PC-3 (cell line): ENCODE results near the gene PCDHB11. TPM values are rescaled to one million over a fixed set of nuclear protein-coding genes. Genes with fewer than 3 reads are reported as not detected.
"Not testable (repeated sequence)": the region's sequence is repeated elsewhere in the genome, so short reads cannot be mapped to it uniquely, and the experiment has no call there.

Experiments
- ATAC-seq: fragments of 200-7000 bp; cut with Tn5 transposase; 2 replicates; pipeline ENCODE4 v1.9.1; 2020; ENCODE audit warnings: mild to moderate bottlenecking, moderate library complexity
- BruUV-seq: library from RNA; stranded (reverse); fragments of 400-500 nt; replicated peaks from 2 replicates; lab custom pipeline; 2021; lab: Mats Ljungman, UMichigan
- CTCF ChIA-PET: fragments of 300-600 bp; sonication (Branson Sonifier 250); formaldehyde crosslinking; loops from one replicate; lab custom pipeline; 2022; ENCODE audit warnings: antibody characterized with exemption; lab: Charles Lee
- POLR2A ChIA-PET: fragments of 300-600 bp; sonication (Branson Sonifier 250); formaldehyde crosslinking; loops from one replicate; lab custom pipeline; 2022; ENCODE audit warnings: antibody characterized with exemption; ENCODE audit not compliant: unreplicated experiment; lab: Charles Lee
- DNase-seq: peaks from one replicate; pipeline ENCODE4 v3.0.0-alpha.2; 2015
- H2AFZ ChIP-seq: fragments of 300-600 bp; sonication (generic); 2 replicates; pipeline ENCODE4 v1.6.0; 2016; ENCODE audit warnings: antibody characterized with exemption, low read length
- H3F3A ChIP-seq: fragments of 300-600 bp; sonication (generic); one replicate; pipeline ENCODE4 v1.6.0; 2017; ENCODE audit warnings: antibody characterized with exemption, low read length, control low read depth, mild to moderate bottlenecking; ENCODE audit not compliant: unreplicated experiment
- H3K27ac ChIP-seq: fragments of 300-600 bp; sonication (generic); 2 replicates; pipeline ENCODE4 v1.5.1; 2016; ENCODE audit warnings: mild to moderate bottlenecking, low read length
- H3K27me3 ChIP-seq: fragments of 300-600 bp; sonication (generic); 2 replicates; pipeline ENCODE4 v1.6.1; 2016; ENCODE audit warnings: low read length, mixed read lengths
- H3K36me3 ChIP-seq: fragments of 300-600 bp; sonication (generic); 2 replicates; pipeline ENCODE4 v1.6.1; 2016; ENCODE audit warnings: low read depth, mixed run types, low read length, mixed read lengths
- H3K4me1 ChIP-seq: fragments of 300-600 bp; sonication (generic); 2 replicates; pipeline ENCODE4 v1.5.1; 2016; ENCODE audit warnings: low read length; ENCODE audit not compliant: insufficient read depth
- H3K4me2 ChIP-seq: fragments of 300-600 bp; sonication (generic); 2 replicates; pipeline ENCODE4 v1.6.0; 2016; ENCODE audit warnings: low read length
- H3K4me3 ChIP-seq: fragments of 300-600 bp; sonication (generic); 2 replicates; pipeline ENCODE4 v1.5.1; 2016; ENCODE audit warnings: mild to moderate bottlenecking, low read length, mixed read lengths
- H3K79me2 ChIP-seq: fragments of 300-600 bp; sonication (generic); 2 replicates; pipeline ENCODE4 v1.6.1; 2017; ENCODE audit warnings: low read length, mixed read lengths
- H3K9ac ChIP-seq: fragments of 300-600 bp; sonication (generic); 2 replicates; pipeline ENCODE4 v1.6.0; 2016; ENCODE audit warnings: mild to moderate bottlenecking, low read length
- H3K9me2 ChIP-seq: fragments of 300-600 bp; sonication (generic); replicated peaks from 2 replicates; pipeline ENCODE4 v1.6.1; 2016; ENCODE audit warnings: mixed run types, low read length, mixed read lengths
- H3K9me3 ChIP-seq: fragments of 300-600 bp; sonication (generic); 2 replicates; pipeline ENCODE4 v1.6.1; 2016; ENCODE audit warnings: low read length, mixed read lengths
- H4K20me1 ChIP-seq: fragments of 300-600 bp; sonication (generic); 2 replicates; pipeline ENCODE4 v1.6.1; 2016; ENCODE audit warnings: low read length, mixed read lengths
- EZH2phosphoT487 ChIP-seq: fragments of 300-600 bp; sonication (generic); IDR thresholded peaks from 2 replicates; pipeline ENCODE4 v1.6.1; 2018; ENCODE audit warnings: mild to moderate bottlenecking, antibody characterized with exemption, low read length, borderline replicate concordance
- intact Hi-C: fragments of 100-400 bp; cut with micrococcal nuclease; formaldehyde crosslinking; loops from 2 replicates; pipeline ENCODE4 v1.9.0; 2023
- total RNA-seq: library from RNA; depleted of rRNA; stranded (reverse); fragments of >200 nt; gene quantifications from 2 replicates; pipeline ENCODE4 v1.2.3, GENCODE V29; 2014
- TF ChIP-seq, protein P1 (sequence below): fragments of 300-600 bp; sonication (generic); conservative IDR thresholded peaks from 2 replicates; pipeline ENCODE4 v1.5.1; 2017; ENCODE audit warnings: antibody characterized with exemption, low read depth, mild to moderate bottlenecking, low read length

Gene PCDHB11
- total RNA-seq, 1 experiment from 2014 or later = 0.40 TPM

DNA sequence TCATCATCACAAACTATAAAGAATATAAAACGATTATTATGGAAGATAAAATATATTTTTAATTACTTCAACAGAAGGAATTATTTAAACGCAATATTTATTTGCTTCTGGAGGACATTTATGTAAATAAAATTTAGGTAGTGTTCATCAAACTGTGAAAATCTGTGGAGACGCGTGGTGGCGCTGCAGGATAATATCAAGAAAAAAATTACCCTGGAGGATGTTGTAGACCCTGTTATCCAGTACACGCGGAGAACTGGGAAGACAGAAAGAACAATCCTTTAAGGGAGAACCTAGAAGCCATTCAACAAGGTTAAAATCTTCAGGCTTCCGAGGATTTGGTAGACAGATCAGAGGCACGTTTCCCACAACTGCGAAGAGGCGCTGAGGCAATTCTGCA lies 9.1 kb downstream of the PCDHB11 start, which contains the start of gene PCDHB12:
Gene PCDHB12, plus strand, starts transcription at position 242 of the 400 bp plus-strand sequence. CDS start 189 bp downstream, outside the sequence.
- H3K9ac ChIP-seq = no peak within 1 kb of the TSS
- no peaks in the 10 kb centered on the region for H3K27me3 ChIP-seq
- POLR2A ChIA-PET = no interaction called here
- no peak for ATAC-seq
- H3K9me3 ChIP-seq = no peaks in the 10 kb centered on the region
- no peaks in the 10 kb centered on the region for H3K4me1 ChIP-seq
- no peaks in the 10 kb centered on the region for H3K9me2 ChIP-seq
- TF ChIP-seq EZH2phosphoT487 = no peak
- TF ChIP-seq, protein P1, sequence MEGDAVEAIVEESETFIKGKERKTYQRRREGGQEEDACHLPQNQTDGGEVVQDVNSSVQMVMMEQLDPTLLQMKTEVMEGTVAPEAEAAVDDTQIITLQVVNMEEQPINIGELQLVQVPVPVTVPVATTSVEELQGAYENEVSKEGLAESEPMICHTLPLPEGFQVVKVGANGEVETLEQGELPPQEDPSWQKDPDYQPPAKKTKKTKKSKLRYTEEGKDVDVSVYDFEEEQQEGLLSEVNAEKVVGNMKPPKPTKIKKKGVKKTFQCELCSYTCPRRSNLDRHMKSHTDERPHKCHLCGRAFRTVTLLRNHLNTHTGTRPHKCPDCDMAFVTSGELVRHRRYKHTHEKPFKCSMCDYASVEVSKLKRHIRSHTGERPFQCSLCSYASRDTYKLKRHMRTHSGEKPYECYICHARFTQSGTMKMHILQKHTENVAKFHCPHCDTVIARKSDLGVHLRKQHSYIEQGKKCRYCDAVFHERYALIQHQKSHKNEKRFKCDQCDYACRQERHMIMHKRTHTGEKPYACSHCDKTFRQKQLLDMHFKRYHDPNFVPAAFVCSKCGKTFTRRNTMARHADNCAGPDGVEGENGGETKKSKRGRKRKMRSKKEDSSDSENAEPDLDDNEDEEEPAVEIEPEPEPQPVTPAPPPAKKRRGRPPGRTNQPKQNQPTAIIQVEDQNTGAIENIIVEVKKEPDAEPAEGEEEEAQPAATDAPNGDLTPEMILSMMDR = peak; percentile 28; the same call in 1 of the 2 replicates
- DNase-seq = peak; percentile 20
- no peak within 1 kb of the TSS for H3K4me3 ChIP-seq
- BruUV-seq = no TSS peak
- no peaks in the 10 kb centered on the region for H3K36me3 ChIP-seq
- intact Hi-C loops = no loop called here
- H4K20me1 ChIP-seq = no peaks in the 10 kb centered on the region
- no peak within 1 kb of the TSS for H3K4me2 ChIP-seq
- H3K27ac ChIP-seq = no peak within 1 kb of the TSS
- H3F3A ChIP-seq = no peaks in the 10 kb centered on the region
- peak within 1 kb of the TSS; percentile 42; the same call in 1 of the 2 replicates for H2AFZ ChIP-seq
- CTCF ChIA-PET = no interaction called here
- no peaks in the 10 kb centered on the region for H3K79me2 ChIP-seq

DNA sequence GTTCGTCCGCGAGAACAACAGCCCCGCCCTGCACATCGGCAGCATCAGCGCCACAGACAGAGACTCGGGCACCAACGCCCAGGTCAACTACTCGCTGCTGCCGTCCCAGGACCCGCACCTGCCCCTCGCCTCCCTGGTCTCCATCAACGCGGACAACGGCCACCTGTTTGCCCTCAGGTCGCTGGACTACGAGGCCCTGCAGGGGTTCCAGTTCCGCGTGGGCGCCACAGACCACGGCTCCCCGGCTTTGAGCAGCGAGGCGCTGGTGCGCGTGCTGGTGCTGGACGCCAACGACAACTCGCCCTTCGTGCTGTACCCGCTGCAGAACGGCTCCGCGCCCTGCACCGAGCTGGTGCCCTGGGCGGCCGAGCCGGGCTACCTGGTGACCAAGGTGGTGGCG lies 10.9 kb downstream of the PCDHB11 start:
- DNase-seq, H3F3A ChIP-seq, H3K36me3 ChIP-seq, H3K4me1 ChIP-seq, ATAC-seq, CTCF ChIA-PET, H3K9me3 ChIP-seq, BruUV-seq, H3K4me2 ChIP-seq, intact Hi-C loops, H3K79me2 ChIP-seq, H3K27me3 ChIP-seq, H3K4me3 ChIP-seq, H3K27ac ChIP-seq, H3K9ac ChIP-seq, H4K20me1 ChIP-seq, H2AFZ ChIP-seq, H3K9me2 ChIP-seq, POLR2A ChIA-PET: not testable (repeated sequence)

DNA sequence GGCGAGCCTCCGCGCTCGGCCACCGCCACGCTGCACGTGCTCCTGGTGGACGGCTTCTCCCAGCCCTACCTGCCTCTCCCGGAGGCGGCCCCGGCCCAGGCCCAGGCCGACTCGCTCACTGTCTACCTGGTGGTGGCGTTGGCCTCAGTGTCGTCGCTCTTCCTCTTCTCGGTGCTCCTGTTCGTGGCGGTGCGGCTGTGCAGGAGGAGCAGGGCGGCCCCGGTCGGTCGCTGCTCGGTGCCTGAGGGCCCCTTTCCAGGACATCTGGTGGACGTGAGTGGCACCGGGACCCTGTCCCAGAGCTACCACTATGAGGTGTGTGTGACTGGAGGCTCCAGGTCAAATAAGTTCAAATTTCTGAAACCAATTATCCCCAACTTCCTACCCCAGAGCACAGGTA lies 11.4 kb downstream of the PCDHB11 start:
- H2AFZ ChIP-seq, H3K27me3 ChIP-seq, H4K20me1 ChIP-seq, H3K4me1 ChIP-seq, intact Hi-C loops, H3K9ac ChIP-seq, DNase-seq, H3K9me2 ChIP-seq, POLR2A ChIA-PET, H3K9me3 ChIP-seq, ATAC-seq, H3K36me3 ChIP-seq, H3K4me2 ChIP-seq, BruUV-seq, CTCF ChIA-PET, H3K4me3 ChIP-seq, H3K79me2 ChIP-seq, H3K27ac ChIP-seq, H3F3A ChIP-seq: not testable (repeated sequence)

DNA sequence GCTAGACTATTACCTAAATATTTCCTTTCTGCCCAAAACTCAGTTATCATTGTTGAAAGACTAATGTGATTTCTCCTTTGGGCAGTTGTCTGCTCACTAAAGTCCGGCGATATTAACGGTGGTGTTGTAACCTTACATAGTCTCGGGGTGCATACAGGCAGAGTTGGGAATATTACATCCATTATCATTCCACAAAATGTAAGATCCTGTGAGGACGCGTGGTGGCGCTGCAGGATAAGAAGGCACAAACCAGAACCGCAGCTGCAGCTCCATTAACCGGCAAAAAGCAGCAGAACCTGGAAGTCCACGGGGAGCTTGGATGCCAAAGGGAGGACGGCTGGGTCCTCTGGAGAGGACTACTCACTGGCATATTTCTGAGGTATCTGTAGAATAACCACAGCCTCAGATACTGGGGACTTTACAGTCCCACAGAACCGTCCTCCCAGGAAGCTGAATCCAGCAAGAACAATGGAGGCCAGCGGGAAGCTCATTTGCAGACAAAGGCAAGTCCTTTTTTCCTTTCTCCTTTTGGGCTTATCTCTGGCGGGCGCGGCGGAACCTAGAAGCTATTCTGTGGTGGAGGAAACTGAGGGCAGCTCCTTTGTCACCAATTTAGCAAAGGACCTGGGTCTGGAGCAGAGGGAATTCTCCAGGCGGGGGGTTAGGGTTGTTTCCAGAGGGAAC lies 14.4 kb downstream of the PCDHB11 start, which contains the start of gene PCDHB13:
Gene PCDHB13, plus strand, starts transcription at position 264 of the 684 bp plus-strand sequence. Its CDS starts 205 bp downstream, at position 469.
- DNase-seq = peak; percentile 7

DNA sequence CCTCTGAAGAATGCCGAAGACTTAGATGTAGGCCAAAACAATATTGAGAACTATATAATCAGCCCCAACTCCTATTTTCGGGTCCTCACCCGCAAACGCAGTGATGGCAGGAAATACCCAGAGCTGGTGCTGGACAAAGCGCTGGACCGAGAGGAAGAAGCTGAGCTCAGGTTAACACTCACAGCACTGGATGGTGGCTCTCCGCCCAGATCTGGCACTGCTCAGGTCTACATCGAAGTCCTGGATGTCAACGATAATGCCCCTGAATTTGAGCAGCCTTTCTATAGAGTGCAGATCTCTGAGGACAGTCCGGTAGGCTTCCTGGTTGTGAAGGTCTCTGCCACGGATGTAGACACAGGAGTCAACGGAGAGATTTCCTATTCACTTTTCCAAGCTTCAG lies 15.2 kb downstream of the PCDHB11 start:
- ATAC-seq, H3K9me3 ChIP-seq, H2AFZ ChIP-seq, H3K9me2 ChIP-seq, H3K4me1 ChIP-seq, CTCF ChIA-PET, H3K4me3 ChIP-seq, H3K4me2 ChIP-seq, H4K20me1 ChIP-seq, H3K9ac ChIP-seq, H3F3A ChIP-seq, POLR2A ChIA-PET, H3K79me2 ChIP-seq, H3K27ac ChIP-seq, H3K36me3 ChIP-seq, intact Hi-C loops, DNase-seq, H3K27me3 ChIP-seq, BruUV-seq: not testable (repeated sequence)

More for the DNA sequence above, 14.4 kb downstream of the PCDHB11 start, which contains the start of gene PCDHB13:
- H3K9ac ChIP-seq, H3K4me1 ChIP-seq, POLR2A ChIA-PET, H2AFZ ChIP-seq, H3K9me2 ChIP-seq, H3K4me2 ChIP-seq, H3F3A ChIP-seq, H3K4me3 ChIP-seq, intact Hi-C loops, H3K36me3 ChIP-seq, CTCF ChIA-PET, H3K27me3 ChIP-seq, H4K20me1 ChIP-seq, H3K79me2 ChIP-seq, H3K27ac ChIP-seq, H3K9me3 ChIP-seq: not testable (repeated sequence)
- TSS peak; percentile 41 for BruUV-seq
- TF ChIP-seq, protein P1 = 0 out of 2 replicates have a peak, but pooled peaks have one; percentile 18
- peak; percentile 22 for ATAC-seq
